ENCODE data around the gene BATF2.

DNA sequence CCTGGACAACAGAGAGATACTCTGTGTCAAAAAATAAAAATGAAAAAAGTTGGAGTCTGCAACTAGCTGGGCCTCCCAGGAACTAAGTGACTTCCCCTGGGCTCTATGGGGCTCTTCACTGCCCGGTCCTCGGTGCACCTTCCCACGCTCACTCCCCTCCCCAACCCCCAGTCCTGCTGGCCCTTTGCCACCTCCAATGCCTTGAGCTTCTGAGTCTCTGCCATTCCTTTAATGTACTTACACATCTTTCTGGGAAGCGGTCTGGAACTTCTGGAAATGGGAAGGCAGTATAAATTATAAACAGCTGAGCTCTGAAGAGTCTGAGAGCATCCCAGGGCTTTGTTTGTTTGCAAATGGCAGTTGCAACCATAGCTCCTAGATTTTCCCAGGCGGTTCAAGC is 5.9 kb upstream of the BATF2 start:
- TF ChIP-seq, protein P1, sequence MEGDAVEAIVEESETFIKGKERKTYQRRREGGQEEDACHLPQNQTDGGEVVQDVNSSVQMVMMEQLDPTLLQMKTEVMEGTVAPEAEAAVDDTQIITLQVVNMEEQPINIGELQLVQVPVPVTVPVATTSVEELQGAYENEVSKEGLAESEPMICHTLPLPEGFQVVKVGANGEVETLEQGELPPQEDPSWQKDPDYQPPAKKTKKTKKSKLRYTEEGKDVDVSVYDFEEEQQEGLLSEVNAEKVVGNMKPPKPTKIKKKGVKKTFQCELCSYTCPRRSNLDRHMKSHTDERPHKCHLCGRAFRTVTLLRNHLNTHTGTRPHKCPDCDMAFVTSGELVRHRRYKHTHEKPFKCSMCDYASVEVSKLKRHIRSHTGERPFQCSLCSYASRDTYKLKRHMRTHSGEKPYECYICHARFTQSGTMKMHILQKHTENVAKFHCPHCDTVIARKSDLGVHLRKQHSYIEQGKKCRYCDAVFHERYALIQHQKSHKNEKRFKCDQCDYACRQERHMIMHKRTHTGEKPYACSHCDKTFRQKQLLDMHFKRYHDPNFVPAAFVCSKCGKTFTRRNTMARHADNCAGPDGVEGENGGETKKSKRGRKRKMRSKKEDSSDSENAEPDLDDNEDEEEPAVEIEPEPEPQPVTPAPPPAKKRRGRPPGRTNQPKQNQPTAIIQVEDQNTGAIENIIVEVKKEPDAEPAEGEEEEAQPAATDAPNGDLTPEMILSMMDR (IDR thresholded peaks at IDR 0.05), result no peak
- no peak for TF ChIP-seq POLR2A (IDR thresholded peaks at IDR 0.05)

All from lower leg skin (tissue), 3 donors.